Memory B cell (primary cell): Measurements from ENCODE around the gene TIGAR.

Source experiments
- ATAC-seq: fragments of 150-1000 bp; cut with Tn5 transposase; 2 replicates; pipeline ENCODE4 v1.10.0; 2021; ENCODE audit warnings: low read depth, mild to moderate bottlenecking, moderate library complexity
- DNase-seq, 2 donors: peaks; one replicate each; pipeline ENCODE4 v3.0.0; 2022; ENCODE audit warnings: low spot score in 2 of 2
- H3K27ac Mint-ChIP-seq: one replicate; pipeline ENCODE4 v1.8.0; 2022; ENCODE audit warnings: mild to moderate bottlenecking, moderate library complexity, mixed read lengths
- H3K27me3 Mint-ChIP-seq: one replicate; pipeline ENCODE4 v1.8.0; 2022; ENCODE audit warnings: mixed read lengths
- H3K36me3 Mint-ChIP-seq: one replicate; pipeline ENCODE4 v1.8.0; 2022; ENCODE audit warnings: mild to moderate bottlenecking, mixed read lengths
- H3K4me1 Mint-ChIP-seq: one replicate; pipeline ENCODE4 v1.8.0; 2022; ENCODE audit warnings: mixed read lengths
- H3K4me3 Mint-ChIP-seq: one replicate; pipeline ENCODE4 v1.8.0; 2022; ENCODE audit warnings: mild to moderate bottlenecking, moderate library complexity, mixed read lengths
- H3K9me3 Mint-ChIP-seq: one replicate; pipeline ENCODE4 v1.8.0; 2022; ENCODE audit warnings: mixed read lengths

The TIGAR gene

DNA sequence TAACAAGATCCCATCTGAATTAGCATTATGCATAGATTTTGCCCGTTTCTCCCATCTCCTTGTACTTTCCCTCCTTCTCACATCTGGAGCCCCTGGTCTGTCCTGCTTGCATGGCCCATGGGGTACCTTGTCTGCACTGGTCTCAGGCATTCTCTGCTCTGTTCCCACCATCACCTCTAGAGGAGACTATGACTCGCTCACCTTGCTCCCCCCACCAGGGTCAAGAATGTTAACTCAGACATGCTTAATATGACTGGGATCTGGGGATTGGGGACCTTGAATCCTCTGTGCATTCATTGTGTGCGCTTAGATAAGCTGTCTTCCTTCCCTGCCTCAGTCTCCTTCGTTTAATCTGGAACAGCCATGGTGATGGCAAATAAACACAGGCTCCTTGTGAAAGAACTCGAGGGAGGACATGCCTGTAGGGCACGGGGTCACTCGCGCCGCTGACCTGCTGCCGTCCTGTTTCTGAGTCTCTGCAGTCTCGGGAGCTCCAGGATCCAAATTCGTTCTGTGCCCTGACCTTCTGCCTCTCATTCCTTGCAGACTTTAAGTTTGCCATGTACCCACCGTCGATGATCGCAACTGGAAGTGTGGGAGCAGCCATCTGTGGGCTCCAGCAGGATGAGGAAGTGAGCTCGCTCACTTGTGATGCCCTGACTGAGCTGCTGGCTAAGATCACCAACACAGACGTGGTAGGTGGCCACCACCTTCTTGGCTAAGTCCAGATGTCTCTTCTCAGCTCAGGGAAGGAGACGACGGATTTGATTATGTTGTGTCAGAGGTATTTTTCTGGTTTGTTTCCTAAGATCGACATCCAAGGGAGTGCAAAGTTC is 32.5 kb upstream of the TIGAR start:
- Mint-ChIP-seq H3K27ac (peak overlapping the region; percentile 73), H3K36me3 (peaks cover 40% of the 10 kb centered on the region), H3K4me1 (peaks cover 33% of the 10 kb centered on the region), H3K4me3 (peak overlapping the region; percentile 28), H3K9me3 (no peaks in the 10 kb centered on the region), H3K27me3 (no peaks in the 10 kb centered on the region)
- no peak for DNase-seq
- ATAC-seq, result no peak

DNA sequence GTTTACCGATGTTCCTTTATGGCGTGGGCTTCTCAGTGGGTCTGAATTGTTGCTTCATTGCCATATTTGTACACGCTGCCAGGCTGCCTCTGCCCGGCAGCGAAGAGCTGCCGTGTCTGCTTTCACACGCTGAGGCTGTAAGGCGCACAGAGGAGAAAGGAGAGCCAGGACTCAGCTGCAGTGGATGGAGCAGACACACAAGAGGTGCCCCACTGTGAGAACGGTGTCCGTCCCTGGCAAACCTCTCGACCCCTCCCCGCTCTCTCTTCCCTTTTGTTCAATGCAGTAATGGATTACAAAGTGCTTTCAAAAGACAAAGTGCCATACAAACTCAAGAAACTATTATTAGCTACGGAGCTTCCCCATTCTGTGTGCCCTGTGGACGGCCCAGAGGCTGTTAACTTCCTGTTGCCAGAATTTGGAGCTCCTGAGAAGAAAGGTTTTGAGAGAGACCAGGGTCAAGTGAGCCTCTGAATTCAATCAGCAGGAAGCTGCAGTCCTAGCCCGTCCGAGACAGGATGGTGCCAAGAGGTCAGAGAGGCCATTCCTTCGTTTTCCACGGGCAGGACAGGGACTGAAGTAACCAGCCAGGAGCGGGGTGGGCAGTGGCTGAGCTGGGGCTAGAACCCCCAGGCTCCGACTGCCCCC is 31.7 kb upstream of the TIGAR start:
- ATAC-seq (no peak), DNase-seq (no peak)
- Mint-ChIP-seq H3K27me3 (no peaks in the 10 kb centered on the region), H3K36me3 (peaks cover 36% of the 10 kb centered on the region), H3K4me3 (peak overlapping the region; percentile 37), H3K27ac (peak overlapping the region; percentile 73), H3K9me3 (no peaks in the 10 kb centered on the region), H3K4me1 (peaks cover 33% of the 10 kb centered on the region)

DNA sequence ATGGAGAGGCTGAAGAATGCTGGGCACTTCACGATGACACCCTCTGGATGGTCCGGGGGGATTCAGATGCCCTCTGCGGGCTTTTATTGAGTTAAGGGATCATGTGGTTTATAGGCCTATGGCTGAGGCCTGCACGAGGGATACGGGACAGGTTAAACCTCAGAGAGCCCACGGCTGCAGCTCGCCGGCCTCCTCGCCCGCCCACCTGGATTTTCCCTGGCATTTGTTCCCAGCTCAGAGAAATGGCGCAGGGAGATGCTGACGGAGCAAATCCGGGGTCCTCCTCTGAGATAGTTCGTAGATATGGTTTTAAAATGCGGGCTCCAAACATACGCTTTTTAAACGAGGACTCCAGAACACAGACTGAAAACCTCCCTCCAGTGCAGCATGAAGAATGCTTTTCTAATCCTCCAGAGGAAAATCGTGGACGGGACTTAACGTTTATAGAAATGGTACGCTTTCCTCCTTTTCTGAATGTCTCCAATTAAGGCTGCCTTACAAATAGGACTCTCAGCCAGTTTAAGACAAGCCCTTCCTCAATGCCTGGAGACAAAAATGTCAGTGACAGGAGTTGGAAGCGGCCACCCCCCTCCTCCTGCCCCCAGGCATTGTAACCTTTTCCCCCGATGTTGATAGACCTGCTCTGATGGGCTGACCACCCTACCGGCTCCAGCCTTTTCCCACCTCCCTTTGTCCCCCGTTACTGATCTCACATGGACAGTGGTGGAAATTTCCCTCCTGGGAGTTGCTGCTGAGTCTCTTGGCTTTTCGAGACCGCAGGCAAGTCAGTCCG is 30.8 kb upstream of the TIGAR start:
- Mint-ChIP-seq H3K36me3 (peaks cover 38% of the 10 kb centered on the region), H3K9me3 (no peaks in the 10 kb centered on the region), H3K4me3 (no peak overlapping the region), H3K4me1 (peaks cover 34% of the 10 kb centered on the region), H3K27ac (no peak overlapping the region), H3K27me3 (no peaks in the 10 kb centered on the region)
- DNase-seq, result no peak
- ATAC-seq, result no peak

DNA sequence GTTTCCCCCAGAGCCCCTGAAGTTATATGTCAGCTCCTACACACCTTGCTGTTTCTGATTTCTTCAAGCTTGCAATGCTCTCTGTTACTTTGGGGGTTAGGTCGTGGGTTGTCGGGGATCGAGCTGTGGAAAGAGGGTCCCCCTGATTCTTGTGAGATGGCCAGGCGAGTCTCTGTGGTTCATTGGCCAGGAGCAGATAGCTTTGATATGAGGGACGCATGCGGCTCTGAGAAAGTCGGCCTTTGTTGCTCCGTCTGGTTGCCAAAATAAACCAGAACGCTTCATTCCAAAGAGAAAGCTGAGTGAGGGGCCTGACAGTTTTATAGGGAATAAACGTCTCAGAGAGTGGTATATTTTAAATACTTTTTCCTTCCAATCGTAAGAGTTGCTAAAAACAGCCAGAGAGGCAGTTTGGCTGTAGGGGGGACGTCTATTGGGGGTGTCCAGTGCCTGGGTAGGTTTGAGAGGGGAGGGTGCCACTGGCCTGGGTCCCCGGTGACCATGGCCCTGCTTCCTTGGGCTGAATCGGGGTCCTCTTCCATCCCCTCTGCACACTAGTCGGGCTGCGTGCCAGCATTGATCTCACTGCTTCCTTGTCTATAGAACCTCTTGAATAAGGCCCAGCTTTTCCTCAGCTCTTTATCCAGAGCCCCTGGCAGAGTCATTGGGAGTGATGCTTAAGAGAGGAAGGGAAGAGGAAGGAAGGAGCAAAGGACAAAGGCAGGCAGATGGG is 28.5 kb upstream of the TIGAR start:
- no peak overlapping the region for H3K4me3 Mint-ChIP-seq
- ATAC-seq (no peak), DNase-seq (no peak)
- H3K36me3 Mint-ChIP-seq, result peaks cover 32% of the 10 kb centered on the region
- H3K9me3 Mint-ChIP-seq, result no peaks in the 10 kb centered on the region
- no peaks in the 10 kb centered on the region for H3K27me3 Mint-ChIP-seq
- peak overlapping the region; percentile 67 for H3K27ac Mint-ChIP-seq
- H3K4me1 Mint-ChIP-seq, result peaks cover 20% of the 10 kb centered on the region

DNA sequence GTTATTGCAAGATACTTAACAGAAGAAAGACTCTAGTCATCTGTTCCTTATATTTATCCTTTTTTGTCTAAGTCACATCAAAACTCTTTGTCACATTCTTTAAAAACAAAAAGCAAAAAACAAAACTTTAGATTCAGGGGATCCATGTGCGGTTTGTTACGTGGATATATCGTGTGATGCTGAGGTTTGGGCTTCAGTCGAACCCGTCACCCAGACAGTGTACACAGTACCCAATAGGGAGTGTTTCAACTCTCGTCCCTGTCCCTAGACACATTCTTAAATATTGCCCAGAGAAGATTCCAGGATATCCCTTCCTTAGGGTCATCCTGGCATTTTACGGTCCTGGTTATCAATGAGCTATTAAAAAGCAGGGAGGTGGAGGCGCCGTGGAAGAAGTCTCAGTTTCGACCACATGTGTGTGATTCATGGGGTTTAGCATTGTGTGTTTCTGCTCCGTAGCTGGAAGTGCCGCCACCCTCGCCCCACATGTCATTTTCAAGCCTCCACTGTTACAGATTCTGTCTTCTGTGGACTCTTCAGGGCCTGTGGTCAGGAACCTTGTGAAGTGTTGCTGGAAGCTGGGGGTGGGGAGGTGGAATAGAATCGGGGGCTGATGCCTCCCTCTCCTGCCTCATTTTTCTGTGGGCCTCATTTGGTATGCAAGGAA is 27.6 kb upstream of the TIGAR start:
- H3K9me3 Mint-ChIP-seq, result no peaks in the 10 kb centered on the region

DNA sequence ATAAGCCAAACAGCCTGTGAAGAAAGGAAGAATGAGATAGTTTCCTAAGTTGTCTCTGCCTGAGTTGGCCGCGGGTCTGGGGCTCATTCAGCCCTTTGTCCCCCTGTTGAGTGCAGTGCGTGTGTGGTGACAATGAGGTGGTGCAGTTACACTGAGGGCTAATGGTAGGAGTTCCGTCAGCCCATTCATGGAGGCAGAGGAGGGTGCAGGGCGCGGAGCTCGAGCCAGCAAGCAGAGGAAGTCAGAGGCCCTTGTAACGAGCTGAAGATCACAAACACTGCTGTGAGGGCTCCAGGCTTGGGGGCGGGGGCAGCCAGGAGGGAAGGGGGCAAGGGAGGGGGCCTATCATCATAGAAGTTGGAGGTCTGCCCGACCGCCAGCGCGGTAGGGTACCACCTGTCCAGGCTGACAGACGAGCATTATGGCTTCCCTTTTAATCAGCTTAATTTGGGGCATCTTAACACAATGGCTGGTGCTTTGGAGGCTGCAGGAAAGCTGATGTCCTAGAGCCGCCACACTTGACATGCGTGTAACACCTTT is 27.0 kb upstream of the TIGAR start:
- H3K9me3 Mint-ChIP-seq, result no peaks in the 10 kb centered on the region
- DNase-seq (no peak), ATAC-seq (no peak)
- peak overlapping the region; percentile 83 for H3K27ac Mint-ChIP-seq
- no peaks in the 10 kb centered on the region for H3K27me3 Mint-ChIP-seq
- H3K36me3 Mint-ChIP-seq, result peaks cover 32% of the 10 kb centered on the region
- no peak overlapping the region for H3K4me3 Mint-ChIP-seq
- H3K4me1 Mint-ChIP-seq, result peaks cover 15% of the 10 kb centered on the region

More for the DNA sequence above, 27.6 kb upstream of the TIGAR start:
- ATAC-seq (no peak), DNase-seq (no peak)
- Mint-ChIP-seq H3K27me3 (no peaks in the 10 kb centered on the region), H3K36me3 (peaks cover 34% of the 10 kb centered on the region), H3K4me1 (peaks cover 17% of the 10 kb centered on the region), H3K4me3 (no peak overlapping the region), H3K27ac (peak overlapping the region; percentile 83)

DNA sequence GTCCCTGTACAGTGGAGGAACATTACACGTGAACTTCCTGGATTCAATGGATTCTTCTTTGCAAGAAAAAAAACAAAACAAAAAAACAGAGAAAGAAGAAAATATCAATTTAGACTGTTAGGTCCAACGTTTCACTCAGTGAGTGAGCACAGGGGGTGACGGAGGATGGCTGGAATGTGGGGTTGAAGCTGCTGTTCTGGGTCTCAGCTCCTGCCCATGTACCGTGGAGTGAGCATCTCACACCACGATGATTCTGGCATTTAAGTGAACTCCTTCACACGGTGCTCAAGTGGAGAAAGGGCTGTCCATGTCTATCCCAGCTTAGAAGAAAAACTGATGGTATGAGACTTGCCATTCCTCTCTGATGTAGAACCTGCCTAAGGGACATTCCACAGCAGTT is 24.3 kb upstream of the TIGAR start:
- DNase-seq, result no peak
- Mint-ChIP-seq H3K36me3 (peaks cover 29% of the 10 kb centered on the region), H3K27ac (no peak overlapping the region), H3K4me3 (no peak overlapping the region), H3K4me1 (peaks cover 9% of the 10 kb centered on the region), H3K27me3 (no peaks in the 10 kb centered on the region), H3K9me3 (no peaks in the 10 kb centered on the region)
- no peak for ATAC-seq

DNA sequence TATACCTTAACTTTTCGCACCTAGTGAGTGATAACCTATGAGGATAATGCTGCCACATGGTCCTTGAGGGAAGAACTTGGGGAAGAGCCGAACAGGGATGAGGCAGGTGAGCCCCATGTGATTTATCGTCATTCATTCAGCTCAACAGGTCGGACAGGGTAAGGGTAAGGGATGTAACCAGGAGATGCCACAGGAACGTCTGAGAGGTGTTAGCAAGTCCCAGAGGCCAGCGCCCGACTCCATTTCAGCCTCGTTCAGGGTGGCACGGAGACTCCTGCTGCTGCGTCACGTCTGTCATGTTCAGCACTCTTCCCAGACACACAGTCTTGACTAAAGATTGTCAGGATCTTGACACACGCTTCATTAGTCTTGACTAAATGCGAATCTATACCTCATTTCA is 23.4 kb upstream of the TIGAR start:
- Mint-ChIP-seq H3K27me3 (no peaks in the 10 kb centered on the region), H3K27ac (peak overlapping the region; percentile 38), H3K4me3 (no peak overlapping the region), H3K4me1 (peaks cover 8% of the 10 kb centered on the region), H3K36me3 (peaks cover 32% of the 10 kb centered on the region), H3K9me3 (no peaks in the 10 kb centered on the region)
- ATAC-seq (no peak), DNase-seq (no peak)

DNA sequence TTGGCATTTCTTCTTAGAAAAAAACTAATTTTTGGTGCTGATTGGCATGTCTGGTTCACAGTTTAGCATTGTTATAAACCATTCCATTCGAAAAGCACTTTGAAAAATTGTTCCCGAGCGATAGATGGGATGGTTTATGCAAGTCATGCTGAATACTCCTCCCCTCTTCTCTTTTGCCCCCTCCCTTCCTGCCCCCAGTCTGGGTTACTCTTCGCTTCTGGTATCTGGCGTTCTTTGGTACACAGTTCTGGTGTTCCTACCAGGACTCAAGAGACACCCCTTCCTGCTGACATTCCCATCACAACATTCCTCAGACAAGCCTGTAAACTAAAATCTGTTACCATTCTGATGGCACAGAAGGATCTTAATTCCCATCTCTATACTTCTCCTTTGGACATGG is 20.1 kb upstream of the TIGAR start:
- no peak for DNase-seq
- H3K4me1 Mint-ChIP-seq, result no peaks in the 10 kb centered on the region
- H3K27me3 Mint-ChIP-seq, result no peaks in the 10 kb centered on the region
- H3K36me3 Mint-ChIP-seq, result peaks cover 30% of the 10 kb centered on the region
- H3K9me3 Mint-ChIP-seq, result no peaks in the 10 kb centered on the region
- ATAC-seq, result no peak
- no peak overlapping the region for H3K4me3 Mint-ChIP-seq
- H3K27ac Mint-ChIP-seq, result no peak overlapping the region

DNA sequence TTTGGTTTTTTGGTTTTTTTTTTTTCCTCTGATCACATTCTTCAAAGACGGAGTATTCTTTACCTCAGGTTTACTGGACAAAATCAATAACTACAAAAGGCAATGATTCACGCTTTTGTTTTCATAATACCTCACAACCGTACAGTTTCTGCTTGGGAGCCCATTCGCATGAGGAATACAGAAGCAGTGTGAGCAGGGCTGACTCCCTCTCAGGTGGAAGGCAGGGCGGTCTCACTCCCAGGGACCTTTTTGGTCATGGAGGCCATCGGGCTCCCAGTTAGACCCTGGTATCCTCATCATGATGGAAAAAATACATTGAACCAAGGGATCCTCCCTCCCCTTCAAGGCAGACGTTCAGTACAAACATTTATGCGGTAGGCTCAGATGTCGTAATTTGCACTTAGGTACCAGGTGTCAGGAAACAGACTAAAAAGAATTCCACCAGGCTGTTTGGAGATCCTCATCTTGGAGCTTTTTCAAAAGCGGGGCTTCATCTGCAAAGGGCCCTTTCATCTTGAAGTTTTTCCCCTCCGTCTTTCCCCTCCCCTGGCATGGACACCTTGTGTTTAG is 19.0 kb upstream of the TIGAR start:
- DNase-seq (no peak), ATAC-seq (no peak)
- peaks cover 30% of the 10 kb centered on the region for H3K36me3 Mint-ChIP-seq
- H3K4me1 Mint-ChIP-seq, result no peaks in the 10 kb centered on the region
- H3K27me3 Mint-ChIP-seq, result no peaks in the 10 kb centered on the region
- no peaks in the 10 kb centered on the region for H3K9me3 Mint-ChIP-seq
- no peak overlapping the region for H3K27ac Mint-ChIP-seq
- no peak overlapping the region for H3K4me3 Mint-ChIP-seq

DNA sequence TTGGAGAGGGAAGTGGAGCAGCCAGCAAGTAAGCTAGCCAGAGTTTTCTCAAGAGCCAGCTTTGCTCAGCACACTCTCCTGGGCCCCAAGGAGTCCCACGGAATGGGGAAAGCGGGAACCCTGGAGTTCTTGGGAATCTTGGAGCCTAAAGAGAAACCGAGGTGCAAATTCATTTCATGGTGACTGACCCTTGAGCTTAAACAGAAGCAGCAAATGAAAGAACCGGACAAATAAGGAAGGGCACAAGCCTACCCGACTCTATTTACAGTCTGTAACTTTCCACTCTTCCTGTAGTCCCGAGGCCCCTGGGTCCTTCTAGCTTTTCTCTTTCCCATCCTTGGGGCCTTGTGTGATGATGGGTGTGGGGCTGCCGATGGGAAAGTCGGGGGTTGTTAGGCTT is 18.1 kb upstream of the TIGAR start:
- DNase-seq (no peak), ATAC-seq (no peak)
- peaks cover 26% of the 10 kb centered on the region for H3K36me3 Mint-ChIP-seq
- H3K27ac Mint-ChIP-seq, result no peak overlapping the region
- no peaks in the 10 kb centered on the region for H3K27me3 Mint-ChIP-seq
- H3K9me3 Mint-ChIP-seq, result no peaks in the 10 kb centered on the region
- H3K4me1 Mint-ChIP-seq, result no peaks in the 10 kb centered on the region
- no peak overlapping the region for H3K4me3 Mint-ChIP-seq

DNA sequence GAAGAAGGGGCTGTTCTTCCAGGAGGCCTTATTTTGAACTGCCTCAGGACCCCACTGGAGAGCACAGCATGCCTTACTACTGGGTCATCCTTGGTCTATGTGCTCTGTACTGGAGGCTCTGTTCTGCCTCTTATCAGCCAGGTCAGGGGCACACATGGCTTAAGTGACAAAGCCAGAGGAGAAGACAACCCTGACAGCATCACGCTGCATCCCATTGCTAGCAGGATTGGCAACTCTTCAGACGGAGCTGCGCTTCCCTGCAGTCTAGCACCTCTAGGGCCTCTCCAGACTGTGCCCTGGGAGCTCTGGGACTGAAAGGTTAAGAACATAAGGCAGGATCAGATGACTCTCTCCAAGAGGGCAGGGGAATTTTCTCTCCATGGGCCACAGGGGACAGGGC is 17.3 kb upstream of the TIGAR start:
- DNase-seq, result no peak
- peaks cover 25% of the 10 kb centered on the region for H3K36me3 Mint-ChIP-seq
- no peak overlapping the region for H3K4me3 Mint-ChIP-seq
- no peak for ATAC-seq
- H3K9me3 Mint-ChIP-seq, result no peaks in the 10 kb centered on the region
- no peaks in the 10 kb centered on the region for H3K4me1 Mint-ChIP-seq
- H3K27me3 Mint-ChIP-seq, result no peaks in the 10 kb centered on the region
- no peak overlapping the region for H3K27ac Mint-ChIP-seq
